H9 (cell line): Measurements from ENCODE around the gene HSD17B2. TPM values are rescaled to one million over a fixed set of nuclear protein-coding genes. Genes with fewer than 3 reads are reported as not detected.

Source experiments
- DNase-seq: peaks from one replicate; pipeline ENCODE4 v3.0.0-alpha.2; 2017
- H2AFZ ChIP-seq: one replicate; pipeline ENCODE4 v1.6.1; 2013; ENCODE audit warnings: mild to moderate bottlenecking, low read length, control low read depth, moderate library complexity
- H2AK5ac ChIP-seq: 2 replicates; pipeline ENCODE4 v1.6.1; 2013; ENCODE audit warnings: low read length, control low read depth, mixed read lengths; ENCODE audit not compliant: insufficient read length
- H2BK120ac ChIP-seq: one replicate; pipeline ENCODE4 v1.6.1; 2013; ENCODE audit warnings: low read depth, mild to moderate bottlenecking, low read length, control low read depth, inconsistent platforms; ENCODE audit not compliant: poor library complexity, severe bottlenecking
- H2BK12ac ChIP-seq: 2 replicates; pipeline ENCODE4 v1.6.1; 2013; ENCODE audit warnings: low read length, control low read depth, mixed read lengths, low read depth; ENCODE audit not compliant: insufficient read length
- H2BK15ac ChIP-seq: 2 replicates; pipeline ENCODE4 v1.6.1; 2013; ENCODE audit warnings: low read depth, low read length, control low read depth
- H2BK20ac ChIP-seq: one replicate; pipeline ENCODE4 v1.6.1; 2013; ENCODE audit warnings: low read depth, mild to moderate bottlenecking, low read length, control low read depth, inconsistent platforms; ENCODE audit not compliant: poor library complexity, severe bottlenecking
- H2BK5ac ChIP-seq: 2 replicates; pipeline ENCODE4 v1.6.1; 2013; ENCODE audit warnings: low read length, control low read depth, mixed read lengths; ENCODE audit not compliant: insufficient read length
- H3K14ac ChIP-seq: 2 replicates; pipeline ENCODE4 v1.6.1; 2013; ENCODE audit warnings: low read length, control low read depth; ENCODE audit not compliant: insufficient read depth
- H3K18ac ChIP-seq: 2 replicates; pipeline ENCODE4 v1.6.1; 2013; ENCODE audit warnings: low read depth, mild to moderate bottlenecking, mixed read lengths, low read length, control low read depth; ENCODE audit not compliant: insufficient read length
- H3K23ac ChIP-seq: 2 replicates; pipeline ENCODE4 v1.6.1; 2013; ENCODE audit warnings: low read length, control low read depth, mixed read lengths, low read depth; ENCODE audit not compliant: insufficient read length
- H3K23me2 ChIP-seq: 2 replicates; pipeline ENCODE4 v1.6.1; 2013; ENCODE audit warnings: low read depth, mild to moderate bottlenecking, mixed read lengths, low read length, control low read depth; ENCODE audit not compliant: insufficient read length, poor library complexity, severe bottlenecking
- H3K27ac ChIP-seq: 2 replicates; pipeline ENCODE4 v1.5.1; 2013; ENCODE audit warnings: low read length, control low read depth, mixed read lengths, low read depth; ENCODE audit not compliant: insufficient read length
- H3K27me3 ChIP-seq: 2 replicates; pipeline ENCODE4 v1.6.1; 2013; ENCODE audit warnings: low read length, control low read depth, inconsistent platforms; ENCODE audit not compliant: insufficient read depth
- H3K4ac ChIP-seq: 2 replicates; pipeline ENCODE4 v1.6.1; 2013; ENCODE audit warnings: low read depth, mild to moderate bottlenecking, control low read depth, inconsistent platforms, low read length, moderate library complexity
- H3K4me1 ChIP-seq: 2 replicates; pipeline ENCODE4 v1.6.1; 2013; ENCODE audit warnings: low read length, control low read depth, inconsistent platforms; ENCODE audit not compliant: insufficient read depth
- H3K4me2 ChIP-seq: 2 replicates; pipeline ENCODE4 v1.6.1; 2013; ENCODE audit warnings: low read length, control low read depth, mixed read lengths; ENCODE audit not compliant: insufficient read length, insufficient read depth
- H3K56ac ChIP-seq: 2 replicates; pipeline ENCODE4 v1.6.1; 2013; ENCODE audit warnings: low read depth, mild to moderate bottlenecking, mixed read lengths, low read length, control low read depth; ENCODE audit not compliant: insufficient read length
- H3K79me1 ChIP-seq: 2 replicates; pipeline ENCODE4 v1.6.1; 2013; ENCODE audit warnings: low read depth, mild to moderate bottlenecking, moderate library complexity, low read length, control low read depth, inconsistent platforms; ENCODE audit not compliant: insufficient read depth, poor library complexity, severe bottlenecking
- H3K79me2 ChIP-seq: 2 replicates; pipeline ENCODE4 v1.6.1; 2013; ENCODE audit warnings: low read length, control low read depth, inconsistent platforms; ENCODE audit not compliant: insufficient read depth
- H3K9ac ChIP-seq: 2 replicates; pipeline ENCODE4 v1.6.1; 2013; ENCODE audit warnings: low read length, control low read depth, mixed read lengths; ENCODE audit not compliant: insufficient read length; ENCODE audit errors: extremely low read depth
- H3K9me3 ChIP-seq: one replicate; pipeline ENCODE4 v1.6.1; 2013; ENCODE audit warnings: low read depth, low read length, inconsistent platforms; ENCODE audit not compliant: control insufficient read depth
- H3T11ph ChIP-seq: one replicate; pipeline ENCODE4 v1.6.1; 2013; ENCODE audit warnings: mild to moderate bottlenecking, low read length, control low read depth, inconsistent platforms
- H4K20me1 ChIP-seq: one replicate; pipeline ENCODE4 v1.6.1; 2013; ENCODE audit not compliant: control insufficient read depth, insufficient read length, insufficient read depth
- H4K5ac ChIP-seq: 2 replicates; pipeline ENCODE4 v1.6.1; 2013; ENCODE audit warnings: low read depth, mild to moderate bottlenecking, mixed read lengths, low read length, control low read depth; ENCODE audit not compliant: insufficient read length
- H4K8ac ChIP-seq: replicated peaks from 2 replicates; pipeline ENCODE4 v1.6.1; 2013; ENCODE audit warnings: low read length, control low read depth, mixed read lengths, low read depth; ENCODE audit not compliant: insufficient read length
- H4K91ac ChIP-seq: 2 replicates; pipeline ENCODE4 v1.6.1; 2013; ENCODE audit warnings: low read depth, mild to moderate bottlenecking, moderate library complexity, mixed read lengths, low read length, control low read depth; ENCODE audit not compliant: insufficient read length
- H3K27ac Mint-ChIP-seq, 3 experiments: 2 replicates in 2 of 3; 3 replicates in 1 of 3; pipeline ENCODE4 v1.8.0; 2020 to 2021; ENCODE audit warnings: mixed read lengths in 3 of 3, mild to moderate bottlenecking in 1 of 3, moderate library complexity in 1 of 3
- H3K27me3 Mint-ChIP-seq: 2 replicates; pipeline ENCODE4 v1.8.0; 2021; ENCODE audit warnings: low read depth, mild to moderate bottlenecking, moderate library complexity, mixed read lengths
- H3K36me3 Mint-ChIP-seq, 3 experiments: 2 replicates in 2 of 3; 3 replicates in 1 of 3; pipeline ENCODE4 v1.8.0; 2020 to 2021; ENCODE audit warnings: low read depth in 3 of 3, mixed read lengths in 3 of 3; ENCODE audit not compliant: insufficient read depth in 1 of 3
- H3K4me1 Mint-ChIP-seq, 2 experiments: 2 replicates each; pipeline ENCODE4 v1.8.0; 2020; ENCODE audit warnings: mixed read lengths in 2 of 2
- H3K4me3 Mint-ChIP-seq, 2 experiments: 2 replicates in 1 of 2; 3 replicates in 1 of 2; pipeline ENCODE4 v1.8.0; 2020 to 2021; ENCODE audit warnings: mild to moderate bottlenecking in 2 of 2, mixed read lengths in 2 of 2, moderate library complexity in 1 of 2
- H3K9me3 Mint-ChIP-seq, 2 experiments: 2 replicates in 1 of 2; 3 replicates in 1 of 2; pipeline ENCODE4 v1.8.0; 2020; ENCODE audit warnings: mild to moderate bottlenecking in 2 of 2, mixed read lengths in 2 of 2, moderate library complexity in 1 of 2
- WGBS: extraction: QIAGEN DNeasy Blood & Tissue Kit; methylation state at CpG from one replicate; pipeline ENCODE4 v1.1.7; 2013; ENCODE audit warnings: missing lambda C conversion rate, low lambda C conversion rate, mixed read lengths; ENCODE audit not compliant: insufficient read length; ENCODE audit errors: extremely low coverage; 5-methylcytosine and 5-hydroxymethylcytosine counted together
- total RNA-seq: library from RNA; stranded (reverse); gene quantifications from 2 replicates; pipeline ENCODE4 v1.2.1, GENCODE V29; 2021
- TF ChIP-seq, protein P1 (sequence below): fragments of 200-600 bp; sonication (generic); conservative IDR thresholded peaks from 3 replicates; pipeline ENCODE4 v1.8.0; 2021; ENCODE audit warnings: antibody characterized with exemption, mild to moderate bottlenecking

Gene HSD17B2
- total RNA-seq, 1 experiment from 2014 or later: not detected

DNA sequence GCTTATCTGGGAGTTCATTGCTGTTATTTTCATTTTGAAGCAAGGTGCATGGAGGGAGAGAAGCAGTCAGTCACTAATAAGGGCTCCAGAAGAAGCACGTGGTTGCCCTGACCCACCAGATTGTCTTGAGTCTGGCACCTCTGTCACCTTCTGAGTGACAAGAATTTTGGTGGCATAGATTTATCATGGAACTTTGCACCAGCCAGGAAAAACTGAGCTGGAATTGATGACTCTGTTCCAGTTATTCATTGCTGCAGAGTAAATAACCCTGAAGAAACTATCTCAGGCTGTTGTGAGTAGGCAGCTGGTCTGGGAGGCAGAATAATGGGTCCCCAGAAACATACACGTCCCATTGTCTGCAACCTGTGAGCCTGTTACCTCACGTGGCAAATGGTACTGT is 44.8 kb downstream of the HSD17B2 start:
- no peak overlapping the region for H3K18ac ChIP-seq
- no peak overlapping the region for H4K5ac ChIP-seq
- H2AK5ac ChIP-seq: no peak overlapping the region
- H2AFZ ChIP-seq: no peak overlapping the region
- no peaks in the 10 kb centered on the region for H4K20me1 ChIP-seq
- H2BK15ac ChIP-seq: no peak overlapping the region
- no peak overlapping the region for H4K8ac ChIP-seq
- no peaks in the 10 kb centered on the region for H3K9me3 ChIP-seq
- peaks cover 21 to 35% of the 10 kb centered on the region in 2 experiments for H3K9me3 Mint-ChIP-seq
- H2BK12ac ChIP-seq: no peak overlapping the region
- H3K79me1 ChIP-seq: no peaks in the 10 kb centered on the region
- peaks cover 9% of the 10 kb centered on the region for H3K27me3 Mint-ChIP-seq
- no peak overlapping the region for H3K4me3 Mint-ChIP-seq
- H2BK20ac ChIP-seq: no peak overlapping the region
- no peak overlapping the region for H3K27ac ChIP-seq
- no peaks in the 10 kb centered on the region for H3K23me2 ChIP-seq
- no peak overlapping the region for H3K4ac ChIP-seq
- H4K91ac ChIP-seq: no peak overlapping the region
- no peak overlapping the region for H2BK5ac ChIP-seq
- no peak for DNase-seq
- H3K14ac ChIP-seq: no peak overlapping the region
- H3K9ac ChIP-seq: no peak overlapping the region
- no peaks in the 10 kb centered on the region for H3K27me3 ChIP-seq
- H3T11ph ChIP-seq: no peak overlapping the region
- no peak overlapping the region for H3K56ac ChIP-seq
- TF ChIP-seq, protein P1, sequence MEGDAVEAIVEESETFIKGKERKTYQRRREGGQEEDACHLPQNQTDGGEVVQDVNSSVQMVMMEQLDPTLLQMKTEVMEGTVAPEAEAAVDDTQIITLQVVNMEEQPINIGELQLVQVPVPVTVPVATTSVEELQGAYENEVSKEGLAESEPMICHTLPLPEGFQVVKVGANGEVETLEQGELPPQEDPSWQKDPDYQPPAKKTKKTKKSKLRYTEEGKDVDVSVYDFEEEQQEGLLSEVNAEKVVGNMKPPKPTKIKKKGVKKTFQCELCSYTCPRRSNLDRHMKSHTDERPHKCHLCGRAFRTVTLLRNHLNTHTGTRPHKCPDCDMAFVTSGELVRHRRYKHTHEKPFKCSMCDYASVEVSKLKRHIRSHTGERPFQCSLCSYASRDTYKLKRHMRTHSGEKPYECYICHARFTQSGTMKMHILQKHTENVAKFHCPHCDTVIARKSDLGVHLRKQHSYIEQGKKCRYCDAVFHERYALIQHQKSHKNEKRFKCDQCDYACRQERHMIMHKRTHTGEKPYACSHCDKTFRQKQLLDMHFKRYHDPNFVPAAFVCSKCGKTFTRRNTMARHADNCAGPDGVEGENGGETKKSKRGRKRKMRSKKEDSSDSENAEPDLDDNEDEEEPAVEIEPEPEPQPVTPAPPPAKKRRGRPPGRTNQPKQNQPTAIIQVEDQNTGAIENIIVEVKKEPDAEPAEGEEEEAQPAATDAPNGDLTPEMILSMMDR: no peak
- no peak overlapping the region for H3K4me2 ChIP-seq
- H3K79me2 ChIP-seq: no peaks in the 10 kb centered on the region
- H3K23ac ChIP-seq: no peak overlapping the region
- no peak overlapping the region for H2BK120ac ChIP-seq
- no peak overlapping the region for H3K27ac Mint-ChIP-seq
- H3K4me1 Mint-ChIP-seq: no peaks in the 10 kb centered on the region
- no CpG with 5 or more reads among the region's 3 CpGs for WGBS
- no peaks in the 10 kb centered on the region for H3K4me1 ChIP-seq
- peaks cover 4 to 20% (median 8%) of the 10 kb centered on the region in 3 experiments for H3K36me3 Mint-ChIP-seq
